ENCODE results near the gene DCAF17. TPM values are rescaled to one million over a fixed set of nuclear protein-coding genes. Genes with fewer than 3 reads are reported as not detected.

DCAF17 gene
- total and polyA plus RNA-seq, 2 of the 13 experiments (the other 11 are each of a cell fraction or from before 2014, with no cell fraction given), result 13.7 to 30.0 TPM

- TF ChIP-seq ZBTB25 (CRISPR knock-in tag; IDR thresholded peaks at IDR 0.05) (no peak), JDP2 (CRISPR knock-in tag; IDR thresholded peaks at IDR 0.05; ENCODE audit: borderline replicate concordance) (no peak), HCFC1 (IDR thresholded peaks at IDR 0.05; ENCODE audit: low read depth, low read length) (no peak)
These were observed 99.3 kb downstream of the DCAF17 start (continued) for GRCh38 chr2:171533331-171533730.

Small RNA genes lying within 50 kb of the gene (small RNA-seq; reads per million reads assigned to genes)
- gene AC007969.2 (ENCODE audit: insufficient read depth in 2 of 3, insufficient read length in 3 of 3, low read depth in 2 of 3, low replicate concordance in 1 of 3), result 0 reads per million in 3 experiments

Other genes starting within 250 kb of the DCAF17 start
- 68.2 and 89.8 TPM in 2 replicates for gene METTL8, start 236 bp upstream of the DCAF17 start, total RNA-seq (2016; rRNA removed; fragmentation: Illumina TruSeq; extraction: Trizol)
- gene METTL8, start 236 bp upstream of the DCAF17 start, polyA plus RNA-seq (2011; rRNA removed), result 9.9 and 18.6 TPM in 2 replicates
- gene CYBRD1, start 88.2 kb downstream of the DCAF17 start, total RNA-seq (2016; rRNA removed; fragmentation: Illumina TruSeq; extraction: Trizol), result 0.34 and 0.42 TPM in 2 replicates
- 0.13 and 0.51 TPM in 2 replicates for gene CYBRD1, start 88.2 kb downstream of the DCAF17 start, polyA plus RNA-seq (2011; rRNA removed)